Measurements from ENCODE around the gene MTF2.

Gene MTF2

DNA sequence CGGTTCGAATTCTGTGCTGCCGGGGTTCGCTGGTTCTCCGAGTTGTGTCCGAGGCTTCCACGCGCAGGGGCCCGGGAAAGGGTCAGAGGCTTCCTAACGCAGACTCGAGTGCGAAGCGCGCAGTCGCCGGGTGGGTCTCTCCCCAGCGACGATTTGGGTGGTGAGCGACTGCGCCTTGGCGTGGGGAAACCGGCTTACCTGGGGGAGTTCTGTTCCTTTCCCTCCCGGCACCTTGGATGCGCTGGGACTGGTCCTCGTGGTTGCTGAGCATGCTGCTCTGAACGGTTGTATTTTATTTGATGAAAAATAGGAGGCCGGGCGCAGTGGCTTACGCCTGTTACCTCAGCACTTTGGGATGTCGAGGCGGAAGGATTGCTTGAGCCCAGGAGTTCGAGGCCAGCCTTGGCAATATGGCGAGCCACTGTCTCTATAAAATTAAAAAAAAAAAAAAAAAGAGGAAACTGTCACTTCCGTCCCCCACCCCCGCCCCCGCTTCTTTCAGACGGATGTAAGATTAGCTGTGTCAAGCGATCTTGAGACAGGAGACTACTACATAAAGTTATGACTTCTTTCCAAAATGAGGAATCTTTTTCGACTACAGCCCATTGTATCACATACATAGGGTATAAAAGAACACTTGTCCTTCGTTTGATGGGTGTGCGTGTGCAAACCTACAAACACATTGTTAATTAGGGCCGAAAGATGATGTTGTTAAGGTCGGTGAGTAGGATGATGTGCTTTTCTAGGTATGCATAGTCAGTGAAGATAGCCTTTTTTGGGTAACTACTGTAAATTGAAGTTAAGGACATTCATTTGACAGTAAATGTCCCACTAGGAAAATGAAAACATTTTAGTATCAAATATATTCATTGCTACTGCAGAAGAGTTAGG, 101.9 kb downstream of the MTF2 start, which contains the start of gene CCDC18:
CCDC18 (plus strand) TSS at position 2 of the 891 bp plus-strand sequence. CDS start 2,638 bp downstream, outside the sequence.
- TF ChIP-seq, protein P1, sequence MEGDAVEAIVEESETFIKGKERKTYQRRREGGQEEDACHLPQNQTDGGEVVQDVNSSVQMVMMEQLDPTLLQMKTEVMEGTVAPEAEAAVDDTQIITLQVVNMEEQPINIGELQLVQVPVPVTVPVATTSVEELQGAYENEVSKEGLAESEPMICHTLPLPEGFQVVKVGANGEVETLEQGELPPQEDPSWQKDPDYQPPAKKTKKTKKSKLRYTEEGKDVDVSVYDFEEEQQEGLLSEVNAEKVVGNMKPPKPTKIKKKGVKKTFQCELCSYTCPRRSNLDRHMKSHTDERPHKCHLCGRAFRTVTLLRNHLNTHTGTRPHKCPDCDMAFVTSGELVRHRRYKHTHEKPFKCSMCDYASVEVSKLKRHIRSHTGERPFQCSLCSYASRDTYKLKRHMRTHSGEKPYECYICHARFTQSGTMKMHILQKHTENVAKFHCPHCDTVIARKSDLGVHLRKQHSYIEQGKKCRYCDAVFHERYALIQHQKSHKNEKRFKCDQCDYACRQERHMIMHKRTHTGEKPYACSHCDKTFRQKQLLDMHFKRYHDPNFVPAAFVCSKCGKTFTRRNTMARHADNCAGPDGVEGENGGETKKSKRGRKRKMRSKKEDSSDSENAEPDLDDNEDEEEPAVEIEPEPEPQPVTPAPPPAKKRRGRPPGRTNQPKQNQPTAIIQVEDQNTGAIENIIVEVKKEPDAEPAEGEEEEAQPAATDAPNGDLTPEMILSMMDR (conservative IDR thresholded peaks at IDR 0.05; ENCODE audit: low read length): no peak
- peak within 1 kb of the TSS; percentile 95 for H3K4me3 ChIP-seq (ENCODE audit: low read length)
- peak; percentile 8 for DNase-seq (ENCODE audit: low read depth)

DNA sequence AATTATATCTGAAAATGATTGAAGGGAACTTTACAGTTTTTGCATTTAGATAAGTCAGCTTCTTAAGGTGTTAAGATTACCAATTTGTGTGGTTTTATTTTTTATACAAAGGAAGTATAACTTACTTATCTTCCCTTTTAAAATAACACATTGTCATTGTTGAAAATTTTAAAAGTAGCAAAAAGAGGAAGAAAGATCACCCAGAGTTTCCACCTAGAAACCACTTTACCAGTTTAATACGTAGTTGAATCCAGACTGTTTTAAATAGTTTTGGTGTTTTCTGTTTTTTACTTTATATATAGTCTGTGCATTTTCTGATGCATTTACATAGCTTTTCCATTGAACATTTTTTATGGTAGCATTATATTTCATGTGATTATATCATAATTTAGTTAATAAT, 107.6 kb downstream of the MTF2 start:
- H3K4me3 ChIP-seq (ENCODE audit: low read length): no peak overlapping the region
- TF ChIP-seq, protein P1 (conservative IDR thresholded peaks at IDR 0.05; ENCODE audit: low read length): no peak
- no peak for DNase-seq (ENCODE audit: low read depth)

All from AG10803 (cell line).